ACC112 (cell line): ENCODE measurements around the gene SLC39A7.

Source experiments
- H2AFZ ChIP-seq: fragments of 200-600 bp; sonication (generic); one replicate; pipeline ENCODE4 v1.6.0; 2017; ENCODE audit warnings: antibody characterized with exemption, low read length; ENCODE audit not compliant: unreplicated experiment
- H3K27ac ChIP-seq: fragments of 200-600 bp; sonication (generic); 2 replicates; pipeline ENCODE4 v1.5.1; 2014; ENCODE audit warnings: low read depth, mild to moderate bottlenecking, antibody characterized with exemption, low read length, moderate library complexity
- H3K27me3 ChIP-seq: fragments of 200-600 bp; sonication (generic); 2 replicates; pipeline ENCODE4 v1.6.1; 2014; ENCODE audit warnings: mild to moderate bottlenecking, antibody characterized with exemption, low read length, moderate library complexity, mixed read lengths; ENCODE audit not compliant: insufficient read depth
- H3K36me3 ChIP-seq: fragments of 200-600 bp; sonication (generic); 2 replicates; pipeline ENCODE4 v1.6.1; 2016; ENCODE audit warnings: mild to moderate bottlenecking, antibody characterized with exemption, low read length, moderate library complexity, mixed read lengths; ENCODE audit not compliant: insufficient read depth
- H3K4me1 ChIP-seq: fragments of 200-600 bp; sonication (generic); one replicate; pipeline ENCODE4 v1.6.1; 2016; ENCODE audit warnings: low read length, mixed read lengths; ENCODE audit not compliant: insufficient read depth, unreplicated experiment, control insufficient read depth
- H3K4me3 ChIP-seq: fragments of 200-600 bp; sonication (generic); 2 replicates; pipeline ENCODE4 v1.5.1; 2014; ENCODE audit warnings: mild to moderate bottlenecking, low read depth, low read length
- H3K79me2 ChIP-seq: fragments of 200-600 bp; sonication (generic); one replicate; pipeline ENCODE4 v1.6.0; 2016; ENCODE audit warnings: low read length; ENCODE audit not compliant: control insufficient read depth, unreplicated experiment, insufficient read depth

SLC39A7 gene

DNA sequence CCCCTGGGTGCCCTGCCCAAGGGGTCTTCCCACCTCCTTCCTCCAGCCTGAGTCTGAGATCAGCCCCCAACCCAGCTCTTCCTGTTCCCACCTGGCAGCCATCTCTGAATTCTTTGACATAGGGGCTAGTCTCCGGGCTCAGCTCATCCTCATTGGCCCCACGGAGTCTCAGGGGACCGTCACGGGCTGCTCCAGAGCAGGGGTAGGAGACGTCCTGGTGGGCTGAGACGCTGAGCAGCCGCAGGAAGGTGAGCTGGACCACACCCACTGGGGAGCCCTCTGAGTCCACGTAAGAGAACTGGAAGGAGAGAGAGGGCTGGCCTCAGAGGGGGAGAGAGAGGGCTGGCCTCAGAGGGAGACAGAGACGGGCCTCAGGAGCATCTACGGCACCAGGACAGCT, 36.5 kb upstream of the SLC39A7 start:
- Histone ChIP-seq H3K4me3 (no peak overlapping the region), H2AFZ (no peak overlapping the region), H3K27ac (no peak overlapping the region), H3K36me3 (no peaks in the 10 kb centered on the region), H3K27me3 (no peaks in the 10 kb centered on the region), H3K79me2 (no peaks in the 10 kb centered on the region), H3K4me1 (peaks cover 16% of the 10 kb centered on the region)

DNA sequence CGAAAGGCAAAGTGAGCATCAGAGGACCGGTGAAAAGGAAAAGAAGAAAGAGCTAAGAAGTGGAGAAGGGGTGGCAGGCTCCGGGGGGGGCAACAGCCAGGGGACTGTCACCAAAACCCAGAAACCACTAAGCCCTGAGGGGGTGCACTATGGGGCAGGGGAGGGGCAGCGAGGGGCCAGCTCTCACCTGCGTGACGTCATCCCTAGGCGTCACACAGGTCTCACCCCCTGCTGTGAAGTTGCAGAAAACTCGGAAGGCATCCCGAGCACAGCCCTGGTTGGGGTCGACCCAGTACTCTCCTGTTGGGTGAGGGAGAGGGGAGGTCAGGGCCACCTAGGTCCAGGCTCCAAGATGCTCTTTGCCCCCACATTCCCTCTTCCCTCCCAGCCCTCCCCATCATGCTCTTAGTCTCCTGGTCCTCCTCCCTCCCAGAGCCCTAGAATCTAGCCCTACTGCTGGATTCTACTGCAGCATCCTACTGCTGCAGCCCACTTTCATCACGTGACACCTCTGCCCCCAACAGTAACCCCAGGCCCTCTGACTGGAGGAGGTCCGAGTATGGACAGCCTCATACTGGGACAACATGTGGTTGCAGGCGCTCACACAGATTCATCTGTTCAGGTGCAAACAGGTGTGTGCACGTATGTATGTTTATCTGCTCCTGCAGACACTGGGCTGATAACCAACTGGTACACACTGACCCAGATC, 35.8 kb upstream of the SLC39A7 start:
- H3K36me3 ChIP-seq: no peaks in the 10 kb centered on the region
- H3K79me2 ChIP-seq: no peaks in the 10 kb centered on the region
- no peak overlapping the region for H3K27ac ChIP-seq
- no peaks in the 10 kb centered on the region for H3K27me3 ChIP-seq
- peaks cover 16% of the 10 kb centered on the region for H3K4me1 ChIP-seq
- no peak overlapping the region for H2AFZ ChIP-seq
- H3K4me3 ChIP-seq: no peak overlapping the region

DNA sequence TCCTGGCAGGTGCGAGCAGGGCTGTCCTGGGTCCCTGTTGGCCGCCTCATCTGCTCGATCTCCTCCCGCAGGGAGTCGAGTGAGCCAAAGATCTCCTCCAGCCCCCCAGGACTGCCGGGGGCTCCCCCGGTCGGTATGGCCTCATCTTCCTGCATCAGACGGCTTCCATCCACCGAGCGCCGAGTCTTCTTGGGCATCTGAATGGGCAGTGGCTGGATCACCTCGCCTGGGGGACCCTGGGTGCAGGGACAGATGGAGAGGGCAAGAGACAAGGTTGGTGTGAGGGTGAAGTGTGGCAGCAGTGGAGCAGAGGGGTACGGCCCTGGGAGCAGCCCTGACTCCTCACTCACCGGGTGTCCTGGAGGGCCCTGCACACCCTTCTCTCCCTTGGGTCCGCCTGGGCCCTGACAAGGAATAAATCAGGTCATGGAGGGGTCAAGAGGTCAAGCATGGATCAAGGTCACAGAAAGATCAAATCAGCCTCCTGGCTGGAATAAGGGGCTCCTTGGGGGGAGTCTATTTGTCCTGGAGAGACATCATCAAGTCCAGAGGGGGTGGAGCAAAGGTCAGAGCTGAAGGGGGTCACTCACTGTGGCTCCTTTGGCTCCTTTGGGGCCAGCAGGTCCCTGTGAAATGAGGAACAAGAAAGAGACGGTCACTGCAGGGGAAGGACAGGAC, 34.9 kb upstream of the SLC39A7 start:
- H3K36me3 ChIP-seq: no peaks in the 10 kb centered on the region

DNA sequence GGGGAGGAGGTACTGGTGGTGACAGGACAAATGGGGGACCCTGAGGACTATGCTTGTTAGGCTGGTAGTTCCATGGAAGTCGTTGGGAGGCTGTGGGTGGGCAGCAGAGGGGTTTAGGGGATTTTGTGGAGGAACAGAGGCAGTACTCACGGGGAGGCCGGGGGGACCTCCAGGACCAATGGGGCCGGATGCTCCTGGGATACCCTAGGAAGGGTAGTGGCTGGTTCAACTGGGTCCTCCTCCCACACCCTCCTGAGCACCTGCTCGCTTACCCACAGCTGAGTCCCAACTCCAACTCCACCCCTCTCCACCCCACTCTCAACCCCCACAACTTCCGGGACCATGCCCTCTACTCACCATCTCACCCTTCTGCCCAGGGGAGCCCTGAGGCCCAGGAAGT, 34.3 kb upstream of the SLC39A7 start:
- Histone ChIP-seq H3K27ac (no peak overlapping the region), H3K4me1 (peaks cover 10% of the 10 kb centered on the region), H3K4me3 (no peak overlapping the region), H3K27me3 (no peaks in the 10 kb centered on the region), H3K36me3 (no peaks in the 10 kb centered on the region), H2AFZ (no peak overlapping the region), H3K79me2 (no peaks in the 10 kb centered on the region)

More for the DNA sequence above, 34.9 kb upstream of the SLC39A7 start:
- no peaks in the 10 kb centered on the region for H3K27me3 ChIP-seq
- H3K27ac ChIP-seq: no peak overlapping the region
- H3K79me2 ChIP-seq: no peaks in the 10 kb centered on the region
- peaks cover 14% of the 10 kb centered on the region for H3K4me1 ChIP-seq
- H2AFZ ChIP-seq: no peak overlapping the region
- H3K4me3 ChIP-seq: no peak overlapping the region

DNA sequence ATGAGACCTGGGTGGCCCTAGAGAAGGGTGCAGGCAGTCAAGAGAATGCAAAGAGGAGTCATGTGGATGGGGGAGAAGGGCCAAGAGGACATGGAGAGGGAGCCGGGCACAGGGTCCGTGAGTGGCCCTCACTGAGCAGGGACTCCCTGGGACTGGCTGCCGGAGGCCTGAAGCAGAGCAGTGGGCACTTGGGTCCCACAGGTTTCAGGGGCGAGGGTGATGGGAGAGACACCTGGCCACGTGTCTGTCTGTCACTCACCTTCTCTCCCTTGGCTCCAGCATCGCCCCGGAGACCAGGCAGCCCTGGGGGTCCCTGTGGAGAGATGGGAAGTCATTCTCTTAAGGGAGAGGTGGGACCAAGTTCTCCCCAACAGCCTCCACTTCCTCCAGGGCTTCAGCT, 33.9 kb upstream of the SLC39A7 start:
- peaks cover 10% of the 10 kb centered on the region for H3K4me1 ChIP-seq
- H3K36me3 ChIP-seq: no peaks in the 10 kb centered on the region
- no peak overlapping the region for H3K27ac ChIP-seq
- H3K79me2 ChIP-seq: no peaks in the 10 kb centered on the region
- H3K4me3 ChIP-seq: no peak overlapping the region
- H3K27me3 ChIP-seq: no peaks in the 10 kb centered on the region
- no peak overlapping the region for H2AFZ ChIP-seq

DNA sequence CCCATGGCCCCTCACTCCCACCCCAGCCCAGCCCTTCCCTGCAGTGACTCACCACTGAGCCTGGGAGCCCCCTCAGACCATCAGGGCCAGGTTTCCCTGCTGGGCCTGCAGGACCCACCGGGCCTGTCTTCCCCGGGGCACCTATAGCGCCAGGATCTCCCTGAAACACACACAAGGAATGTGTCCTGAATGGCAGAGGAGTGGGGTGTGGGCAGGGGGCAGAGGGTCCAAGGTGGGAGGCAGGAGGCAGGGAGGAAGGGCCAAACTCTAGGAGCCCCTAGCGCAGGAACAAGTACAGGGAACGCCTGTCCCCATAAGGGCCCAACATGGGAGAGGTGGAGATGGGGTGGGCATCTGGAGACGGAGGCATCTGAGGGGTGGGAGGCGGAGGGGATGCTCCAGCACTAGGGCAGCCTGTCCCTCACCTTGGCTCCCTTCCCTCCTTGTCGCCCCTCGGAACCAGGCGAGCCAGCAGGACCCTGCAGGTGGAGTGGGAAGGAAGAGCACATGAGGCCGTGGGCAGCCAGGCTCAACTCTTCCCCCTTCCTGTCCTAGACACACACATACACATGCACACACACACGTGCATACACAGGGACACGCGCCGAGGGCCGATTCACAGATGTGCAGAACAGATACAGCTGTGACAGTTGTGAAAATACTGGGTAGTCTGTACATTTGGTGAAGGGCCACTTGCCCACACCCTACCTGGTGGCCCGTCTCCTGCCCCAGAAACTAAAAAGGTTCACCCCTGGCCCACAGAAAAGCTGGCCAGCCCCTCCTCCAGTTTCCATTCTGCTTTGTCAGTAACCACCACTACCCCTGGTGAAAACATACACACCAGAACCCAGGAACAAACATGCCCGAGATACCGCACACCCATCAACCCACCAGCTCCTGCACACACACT, 33.0 kb upstream of the SLC39A7 start:
- Histone ChIP-seq H3K36me3 (no peaks in the 10 kb centered on the region), H3K4me3 (no peak overlapping the region), H3K79me2 (no peaks in the 10 kb centered on the region), H3K27ac (no peak overlapping the region), H2AFZ (no peak overlapping the region), H3K27me3 (no peaks in the 10 kb centered on the region), H3K4me1 (peaks cover 3% of the 10 kb centered on the region)

DNA sequence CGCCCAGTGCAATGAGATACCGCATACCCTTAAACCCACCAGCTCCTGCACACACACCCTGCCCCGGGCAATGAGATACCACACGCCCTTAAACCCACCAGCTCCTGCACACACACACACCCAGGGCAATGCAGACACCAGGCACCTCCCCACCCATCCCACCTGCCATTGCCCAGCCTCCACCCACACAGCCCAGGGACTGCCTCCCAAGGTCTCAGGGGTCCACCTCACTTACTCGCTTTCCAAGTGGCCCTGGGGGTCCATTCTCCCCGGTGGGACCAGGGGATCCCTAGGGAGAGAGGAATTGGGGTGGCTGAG, 32.4 kb upstream of the SLC39A7 start:
- peaks cover 3% of the 10 kb centered on the region for H3K4me1 ChIP-seq
- no peak overlapping the region for H3K4me3 ChIP-seq

DNA sequence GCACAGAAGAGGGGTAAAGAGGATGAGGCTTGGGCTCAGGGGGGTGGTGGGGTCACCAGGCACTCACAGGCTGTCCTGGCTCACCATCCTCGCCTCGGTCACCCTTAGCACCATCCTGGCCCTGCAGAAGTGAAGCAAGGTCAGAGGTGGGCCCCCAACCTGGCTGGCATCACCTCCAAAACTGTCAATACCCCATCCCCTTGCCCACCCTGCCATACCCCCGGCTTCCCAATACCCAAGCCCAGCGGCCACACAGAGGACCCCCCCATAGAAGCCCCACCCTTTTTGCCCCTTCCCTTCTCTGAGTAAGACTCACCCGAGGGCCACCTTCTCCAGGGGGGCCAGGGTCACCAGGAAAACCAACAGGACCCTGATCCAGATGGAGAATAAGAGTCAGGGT, 32.0 kb upstream of the SLC39A7 start:
- Histone ChIP-seq H3K36me3 (no peaks in the 10 kb centered on the region), H2AFZ (no peak overlapping the region), H3K79me2 (no peaks in the 10 kb centered on the region), H3K27me3 (no peaks in the 10 kb centered on the region), H3K27ac (no peak overlapping the region), H3K4me1 (peaks cover 3% of the 10 kb centered on the region), H3K4me3 (no peak overlapping the region)

More for the DNA sequence above, 32.4 kb upstream of the SLC39A7 start:
- H3K36me3 ChIP-seq: no peaks in the 10 kb centered on the region
- H2AFZ ChIP-seq: no peak overlapping the region
- no peaks in the 10 kb centered on the region for H3K27me3 ChIP-seq
- no peak overlapping the region for H3K27ac ChIP-seq
- no peaks in the 10 kb centered on the region for H3K79me2 ChIP-seq

DNA sequence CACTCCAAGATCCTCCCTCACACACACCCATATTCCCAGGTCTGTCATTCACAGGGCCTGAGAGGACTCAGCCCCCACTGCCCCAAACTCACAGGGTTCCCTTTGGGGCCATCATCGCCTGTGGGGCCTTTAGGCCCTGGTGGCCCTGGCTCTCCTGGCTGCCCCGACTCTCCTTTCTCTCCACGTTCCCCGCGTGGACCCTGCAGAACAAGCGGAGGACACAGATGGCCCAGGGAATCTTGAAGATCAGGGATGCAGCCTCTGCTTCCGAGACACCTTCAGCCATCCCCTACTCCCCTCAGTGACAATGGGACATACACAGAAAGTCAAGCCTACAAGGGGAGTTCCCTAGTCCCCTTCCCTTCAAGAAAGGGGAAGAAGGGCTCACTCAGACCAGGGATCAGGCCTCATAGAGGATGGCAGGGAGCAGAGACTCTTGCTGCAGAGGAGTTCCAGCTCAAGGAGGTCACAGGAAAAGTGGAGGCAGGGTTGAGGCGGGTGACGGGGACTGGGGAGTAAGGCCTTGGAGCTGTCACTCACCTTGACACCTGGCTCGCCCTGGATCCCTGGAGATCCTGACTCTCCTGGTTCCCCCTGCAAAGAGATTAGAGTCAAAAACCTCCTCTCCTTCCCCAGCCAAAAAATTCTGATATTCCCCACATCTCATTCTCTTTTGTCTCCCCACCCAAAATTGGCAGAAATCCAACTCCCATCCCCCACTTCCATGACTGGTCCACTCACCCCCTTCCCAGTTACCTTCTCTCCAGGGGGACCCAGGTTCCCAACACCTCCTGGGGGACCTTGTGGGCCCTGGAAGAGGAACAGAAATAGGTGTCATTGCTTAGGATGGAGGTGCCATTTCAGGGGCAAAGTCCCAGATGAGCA, 31.1 kb upstream of the SLC39A7 start:
- Histone ChIP-seq H3K27me3 (no peaks in the 10 kb centered on the region), H3K36me3 (no peaks in the 10 kb centered on the region), H2AFZ (no peak overlapping the region), H3K79me2 (no peaks in the 10 kb centered on the region), H3K4me1 (peaks cover 3% of the 10 kb centered on the region), H3K4me3 (no peak overlapping the region), H3K27ac (no peak overlapping the region)
